GM12864 (cell line): Measurements from ENCODE around the gene PMEPA1.

Experiments
- DNase-seq: peaks from one replicate; pipeline ENCODE4 v3.0.0-alpha.2; 2011; ENCODE audit warnings: low read depth
- H3K4me3 ChIP-seq: 2 replicates; pipeline ENCODE4 v1.5.1; 2011; ENCODE audit warnings: mild to moderate bottlenecking, low read depth, low read length, control low read depth
- CTCF ChIP-seq: IDR thresholded peaks from 2 replicates; pipeline ENCODE4 v1.5.1; 2011; ENCODE audit warnings: low read depth, mild to moderate bottlenecking, moderate library complexity, low read length, control low read depth, inconsistent platforms; ENCODE audit errors: missing control alignments

Gene PMEPA1

GRCh38 chr20:57620274-57620990, 89.4 kb downstream of the PMEPA1 start, which contains the start of gene ZBP1:
Gene ZBP1 (minus strand): TSS chr20:57620426. CDS start chr20:57620295, 131 bp downstream.
- peak; percentile 88 for DNase-seq
- no peak for TF ChIP-seq CTCF
- peak within 1 kb of the TSS; percentile 61 for H3K4me3 ChIP-seq

GRCh38 chr20:57619051-57619831, 90.6 kb downstream of the PMEPA1 start:
- peak; percentile 93 for DNase-seq
- peak overlapping the region; percentile 61 for H3K4me3 ChIP-seq
- TF ChIP-seq CTCF, result no peak

- no peak for TF ChIP-seq CTCF
- no peak for DNase-seq
- peak overlapping the region; percentile 61 for H3K4me3 ChIP-seq
These were observed 91.1 kb downstream of the PMEPA1 start for GRCh38 chr20:57618764-57619050.

- DNase-seq, result no peak
- no peak for TF ChIP-seq CTCF
- peak overlapping the region; percentile 61 for H3K4me3 ChIP-seq
These were observed 91.6 kb downstream of the PMEPA1 start for GRCh38 chr20:57618091-57618763.

- no peak overlapping the region for H3K4me3 ChIP-seq
- no peak for TF ChIP-seq CTCF
These were observed 92.6 kb downstream of the PMEPA1 start for GRCh38 chr20:57617079-57617795.

GRCh38 chr20:57616143-57616951, 93.5 kb downstream of the PMEPA1 start:
- TF ChIP-seq CTCF, result no peak
- no peak overlapping the region for H3K4me3 ChIP-seq
- no peak for DNase-seq

More at GRCh38 chr20:57617079-57617795, 92.6 kb downstream of the PMEPA1 start:
- no peak for DNase-seq
